Measurements from ENCODE around the gene ITPR1.

Gene ITPR1

GRCh38 chr3:4493014-4493940 lies at the start of gene ITPR1 (continued):
- no peak for TF ChIP-seq ZNF146 (tag by site-specific recombination; IDR thresholded peaks at IDR 0.05)
- TF ChIP-seq IKZF3 (tag by site-specific recombination; IDR thresholded peaks at IDR 0.05), result 0 out of 2 replicates have a peak, but pooled peaks have one; percentile 3
- 0 out of 2 replicates have a peak, but pooled peaks have one; percentile 20 for TF ChIP-seq ZNF248 (tag by site-specific recombination; IDR thresholded peaks at IDR 0.05)
- TF ChIP-seq, protein P1, sequence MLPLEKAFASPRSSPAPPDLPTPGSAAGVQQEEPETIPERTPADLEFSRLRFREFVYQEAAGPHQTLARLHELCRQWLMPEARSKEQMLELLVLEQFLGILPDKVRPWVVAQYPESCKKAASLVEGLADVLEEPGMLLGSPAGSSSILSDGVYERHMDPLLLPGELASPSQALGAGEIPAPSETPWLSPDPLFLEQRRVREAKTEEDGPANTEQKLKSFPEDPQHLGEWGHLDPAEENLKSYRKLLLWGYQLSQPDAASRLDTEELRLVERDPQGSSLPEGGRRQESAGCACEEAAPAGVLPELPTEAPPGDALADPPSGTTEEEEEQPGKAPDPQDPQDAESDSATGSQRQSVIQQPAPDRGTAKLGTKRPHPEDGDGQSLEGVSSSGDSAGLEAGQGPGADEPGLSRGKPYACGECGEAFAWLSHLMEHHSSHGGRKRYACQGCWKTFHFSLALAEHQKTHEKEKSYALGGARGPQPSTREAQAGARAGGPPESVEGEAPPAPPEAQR (tag by site-specific recombination; IDR thresholded peaks at IDR 0.05), result no peak
- no peak for TF ChIP-seq ZNF830 (tag by site-specific recombination; IDR thresholded peaks at IDR 0.05; ENCODE audit: low read depth)
- TF ChIP-seq ZNF658 (tag by site-specific recombination; IDR thresholded peaks at IDR 0.05), result no peak
- no peak for TF ChIP-seq ZNF701 (tag by site-specific recombination; IDR thresholded peaks at IDR 0.05)
- TF ChIP-seq, protein P2, sequence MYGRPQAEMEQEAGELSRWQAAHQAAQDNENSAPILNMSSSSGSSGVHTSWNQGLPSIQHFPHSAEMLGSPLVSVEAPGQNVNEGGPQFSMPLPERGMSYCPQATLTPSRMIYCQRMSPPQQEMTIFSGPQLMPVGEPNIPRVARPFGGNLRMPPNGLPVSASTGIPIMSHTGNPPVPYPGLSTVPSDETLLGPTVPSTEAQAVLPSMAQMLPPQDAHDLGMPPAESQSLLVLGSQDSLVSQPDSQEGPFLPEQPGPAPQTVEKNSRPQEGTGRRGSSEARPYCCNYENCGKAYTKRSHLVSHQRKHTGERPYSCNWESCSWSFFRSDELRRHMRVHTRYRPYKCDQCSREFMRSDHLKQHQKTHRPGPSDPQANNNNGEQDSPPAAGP (tag by site-specific recombination; IDR thresholded peaks at IDR 0.05), result peak; percentile 60
- no peak for TF ChIP-seq ZNF302 (tag by site-specific recombination; IDR thresholded peaks at IDR 0.05; ENCODE audit: low read depth)
- TF ChIP-seq ZNF223 (tag by site-specific recombination; IDR thresholded peaks at IDR 0.05), result no peak
- peak; percentile 98 for TF ChIP-seq ZFHX2 (tag by site-specific recombination; conservative IDR thresholded peaks at IDR 0.05)
- TF ChIP-seq ZNF335 (tag by site-specific recombination; conservative IDR thresholded peaks at IDR 0.05), result peak; percentile 75
- peak; percentile 93 for TF ChIP-seq KLF16 (tag by site-specific recombination; IDR thresholded peaks at IDR 0.05)
- no peak for TF ChIP-seq TCF7L2 (IDR thresholded peaks at IDR 0.05; ENCODE audit: borderline replicate concordance, low read depth, low read length)
- TF ChIP-seq, protein P3, sequence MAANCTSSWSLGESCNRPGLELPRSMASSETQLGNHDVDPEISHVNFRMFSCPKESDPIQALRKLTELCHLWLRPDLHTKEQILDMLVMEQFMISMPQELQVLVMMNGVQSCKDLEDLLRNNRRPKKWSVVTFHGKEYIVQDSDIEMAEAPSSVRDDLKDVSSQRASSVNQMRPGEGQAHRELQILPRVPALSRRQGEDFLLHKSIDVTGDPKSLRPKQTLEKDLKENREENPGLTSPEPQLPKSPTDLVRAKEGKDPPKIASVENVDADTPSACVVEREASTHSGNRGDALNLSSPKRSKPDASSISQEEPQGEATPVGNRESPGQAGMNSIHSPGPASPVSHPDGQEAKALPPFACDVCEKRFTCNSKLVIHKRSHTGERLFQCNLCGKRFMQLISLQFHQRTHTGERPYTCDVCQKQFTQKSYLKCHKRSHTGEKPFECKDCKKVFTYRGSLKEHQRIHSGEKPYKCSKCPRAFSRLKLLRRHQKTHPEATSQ (tag by site-specific recombination; IDR thresholded peaks at IDR 0.05), result no peak
- TF ChIP-seq TRIM28 (IDR thresholded peaks at IDR 0.05; ENCODE audit: borderline replicate concordance, low read length), result no peak
- no peak for TF ChIP-seq ZNF529 (tag by site-specific recombination; IDR thresholded peaks at IDR 0.05; ENCODE audit: insufficient replicate concordance)
- TF ChIP-seq ZNF521 (tag by site-specific recombination; IDR thresholded peaks at IDR 0.05), result no peak
- TF ChIP-seq ZNF670 (tag by site-specific recombination; IDR thresholded peaks at IDR 0.05; ENCODE audit: low read depth), result no peak
- TF ChIP-seq KLF8 (tag by site-specific recombination; IDR thresholded peaks at IDR 0.05), result peak; percentile 78
- TF ChIP-seq KLF7 (tag by site-specific recombination; IDR thresholded peaks at IDR 0.05; ENCODE audit: borderline replicate concordance), result no peak; the same call in 1 of the 2 replicates
- TF ChIP-seq ZNF571 (tag by site-specific recombination; IDR thresholded peaks at IDR 0.05), result no peak
- TF ChIP-seq ZNF501 (tag by site-specific recombination; IDR thresholded peaks at IDR 0.05), result peak; percentile 65; the same call in 1 of the 2 replicates
- TF ChIP-seq OVOL3 (tag by site-specific recombination; IDR thresholded peaks at IDR 0.05), result peak; percentile 35; the same call in 1 of the 2 replicates
- TF ChIP-seq ZNF366 (tag by site-specific recombination; conservative IDR thresholded peaks at IDR 0.05), result peak; percentile 90
- TF ChIP-seq ZNF639 (tag by site-specific recombination; IDR thresholded peaks at IDR 0.05), result no peak
- no peak for TF ChIP-seq BCL11A (tag by site-specific recombination; IDR thresholded peaks at IDR 0.05; ENCODE audit: low read depth)
- peak; percentile 85 for TF ChIP-seq ZBTB8A (tag by site-specific recombination; IDR thresholded peaks at IDR 0.05)
- TF ChIP-seq, protein P4, sequence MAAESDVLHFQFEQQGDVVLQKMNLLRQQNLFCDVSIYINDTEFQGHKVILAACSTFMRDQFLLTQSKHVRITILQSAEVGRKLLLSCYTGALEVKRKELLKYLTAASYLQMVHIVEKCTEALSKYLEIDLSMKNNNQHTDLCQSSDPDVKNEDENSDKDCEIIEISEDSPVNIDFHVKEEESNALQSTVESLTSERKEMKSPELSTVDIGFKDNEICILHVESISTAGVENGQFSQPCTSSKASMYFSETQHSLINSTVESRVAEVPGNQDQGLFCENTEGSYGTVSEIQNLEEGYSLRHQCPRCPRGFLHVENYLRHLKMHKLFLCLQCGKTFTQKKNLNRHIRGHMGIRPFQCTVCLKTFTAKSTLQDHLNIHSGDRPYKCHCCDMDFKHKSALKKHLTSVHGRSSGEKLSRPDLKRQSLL (tag by site-specific recombination; IDR thresholded peaks at IDR 0.05), result peak; percentile 74
- TF ChIP-seq ZNF174 (tag by site-specific recombination; IDR thresholded peaks at IDR 0.05), result no peak
- TF ChIP-seq GLI4 (tag by site-specific recombination; IDR thresholded peaks at IDR 0.05), result no peak
- TF ChIP-seq, protein P5, sequence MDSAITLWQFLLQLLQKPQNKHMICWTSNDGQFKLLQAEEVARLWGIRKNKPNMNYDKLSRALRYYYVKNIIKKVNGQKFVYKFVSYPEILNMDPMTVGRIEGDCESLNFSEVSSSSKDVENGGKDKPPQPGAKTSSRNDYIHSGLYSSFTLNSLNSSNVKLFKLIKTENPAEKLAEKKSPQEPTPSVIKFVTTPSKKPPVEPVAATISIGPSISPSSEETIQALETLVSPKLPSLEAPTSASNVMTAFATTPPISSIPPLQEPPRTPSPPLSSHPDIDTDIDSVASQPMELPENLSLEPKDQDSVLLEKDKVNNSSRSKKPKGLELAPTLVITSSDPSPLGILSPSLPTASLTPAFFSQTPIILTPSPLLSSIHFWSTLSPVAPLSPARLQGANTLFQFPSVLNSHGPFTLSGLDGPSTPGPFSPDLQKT (IDR thresholded peaks at IDR 0.05; ENCODE audit: borderline replicate concordance, low read depth, low read length), result no peak
- TF ChIP-seq ZNF37A (tag by site-specific recombination; IDR thresholded peaks at IDR 0.05), result no peak
- TF ChIP-seq ZNF747 (tag by site-specific recombination; IDR thresholded peaks at IDR 0.05), result no peak

Data from HEK293 (cell line).